22Rv1 (cell line): ENCODE results near the gene HHLA2.

Experiments used
- CTCF ChIP-seq: fragments of 450-650 bp; IDR thresholded peaks from 2 replicates; pipeline ENCODE4 v1.5.1; 2017; ENCODE audit warnings: mild to moderate bottlenecking
- ZFX ChIP-seq: fragments of 450-650 bp; IDR thresholded peaks from 2 replicates; pipeline ENCODE4 v1.6.1; 2017; ENCODE audit warnings: antibody characterized with exemption, borderline replicate concordance

- TF ChIP-seq CTCF (no peak), ZFX (no peak)
These were observed 33.2 kb downstream of the HHLA2 start for GRCh38 chr3:108329508-108329907.
